Renal cortical epithelial cell (primary cell): ENCODE results near the gene MROH7. TPM values are rescaled to one million over a fixed set of nuclear protein-coding genes. Genes with fewer than 3 reads are reported as not detected.

Experiments used
- DNase-seq: peaks from one replicate; pipeline ENCODE4 v3.0.0-alpha.2; 2011; ENCODE audit warnings: low read depth
- total RNA-seq: library from RNA; depleted of rRNA; stranded (reverse); fragments of >200 nt; gene quantifications from 2 replicates; pipeline ENCODE4 v1.2.3, GENCODE V29; 2014

The MROH7 gene
- total RNA-seq, 1 donor from 2014 or later: not detected

- DNase-seq: no peak
These were observed 10.0 kb downstream of the MROH7 start for GRCh38 chr1:54651608-54652007.

GRCh38 chr1:54652168-54652567 lies 10.6 kb downstream of the MROH7 start:
- DNase-seq: no peak

GRCh38 chr1:54653036-54653435 lies 11.4 kb downstream of the MROH7 start:
- DNase-seq: no peak

GRCh38 chr1:54658164-54658913 lies 16.8 kb downstream of the MROH7 start:
- DNase-seq: no peak

- no peak for DNase-seq
These were observed 22.1 kb downstream of the MROH7 start for GRCh38 chr1:54663725-54664124.

- no peak for DNase-seq
These were observed 22.8 kb downstream of the MROH7 start for GRCh38 chr1:54664364-54664763.

- no peak for DNase-seq
These were observed 24.3 kb downstream of the MROH7 start for GRCh38 chr1:54665852-54666251.

GRCh38 chr1:54666333-54666732 lies 24.7 kb downstream of the MROH7 start:
- no peak for DNase-seq

GRCh38 chr1:54667797-54668196 lies 26.2 kb downstream of the MROH7 start:
- no peak for DNase-seq

- DNase-seq: no peak
These were observed 27.0 kb downstream of the MROH7 start for GRCh38 chr1:54668567-54668966.

GRCh38 chr1:54671985-54672608 lies 30.5 kb downstream of the MROH7 start:
- DNase-seq: peak; percentile 42

- DNase-seq: no peak
These were observed 37.4 kb downstream of the MROH7 start for GRCh38 chr1:54678776-54679643.

GRCh38 chr1:54679706-54680105 lies 38.1 kb downstream of the MROH7 start:
- no peak for DNase-seq

- DNase-seq: no peak
These were observed 38.8 kb downstream of the MROH7 start for GRCh38 chr1:54680387-54680786.

GRCh38 chr1:54681358-54681757 lies 39.8 kb downstream of the MROH7 start:
- DNase-seq: peak; percentile 43

- DNase-seq: no peak
These were observed 41.9 kb downstream of the MROH7 start for GRCh38 chr1:54683453-54683852.

GRCh38 chr1:54685335-54685905 lies 43.8 kb downstream of the MROH7 start:
- DNase-seq: no peak

- DNase-seq: no peak
These were observed 44.6 kb downstream of the MROH7 start for GRCh38 chr1:54686155-54686554.

GRCh38 chr1:54694771-54695170 lies 53.2 kb downstream of the MROH7 start:
- DNase-seq: no peak

- DNase-seq: no peak
These were observed 53.6 kb downstream of the MROH7 start for GRCh38 chr1:54695221-54695620.

- DNase-seq: no peak
These were observed 54.2 kb downstream of the MROH7 start for GRCh38 chr1:54695764-54696163.

- DNase-seq: no peak
These were observed 54.7 kb downstream of the MROH7 start for GRCh38 chr1:54696262-54696661.
